H1 (cell line): ENCODE measurements around the gene SOST. TPM values are rescaled to one million over a fixed set of nuclear protein-coding genes. Genes with fewer than 3 reads are reported as not detected.

Source experiments
- BCL11A ChIP-seq, 2 experiments: IDR thresholded peaks; one replicate each; pipeline ENCODE4 v1.6.1; 2011; ENCODE audit warnings: low read depth in 2 of 2, low read length in 2 of 2, mild to moderate bottlenecking in 2 of 2
- CBX8 ChIP-seq: fragments of 300-800, 300-1000 bp; sonication (generic); IDR thresholded peaks from 2 replicates; pipeline ENCODE4 v1.7.1; 2016; ENCODE audit warnings: low read depth, low read length, borderline replicate concordance
- CEBPB ChIP-seq: IDR thresholded peaks from 2 replicates; pipeline ENCODE4 v1.6.1; 2012; ENCODE audit warnings: low read depth, low read length
- CHD2 ChIP-seq: IDR thresholded peaks from 2 replicates; pipeline ENCODE4 v1.6.1; 2012; ENCODE audit warnings: low read length, improper control_type of control experiment
- CHD7 ChIP-seq: fragments of 300-600 bp; sonication (generic); IDR thresholded peaks from 2 replicates; pipeline ENCODE4 v1.7.1; 2012; ENCODE audit warnings: low read length, moderate library complexity, mild to moderate bottlenecking, inconsistent platforms; ENCODE audit not compliant: insufficient replicate concordance
- CREB1 ChIP-seq: IDR thresholded peaks from 2 replicates; pipeline ENCODE4 v1.6.1; 2012; ENCODE audit warnings: inconsistent platforms
- HDAC6 ChIP-seq: IDR thresholded peaks from one replicate; pipeline ENCODE4 v1.7.1; 2012; ENCODE audit warnings: low read depth, mild to moderate bottlenecking, inconsistent platforms, low read length, moderate library complexity
- JUND ChIP-seq: IDR thresholded peaks from 2 replicates; pipeline ENCODE4 v1.6.1; 2011; ENCODE audit warnings: mild to moderate bottlenecking, improper control_type of control experiment, low read length
- POLR2AphosphoS5 ChIP-seq: IDR thresholded peaks from 2 replicates; pipeline ENCODE4 v1.6.1; 2011; ENCODE audit warnings: low read depth, low read length
- SP2 ChIP-seq: IDR thresholded peaks from 2 replicates; pipeline ENCODE4 v1.6.1; 2012; ENCODE audit warnings: mild to moderate bottlenecking, low read length, inconsistent platforms
- TEAD4 ChIP-seq: IDR thresholded peaks from 2 replicates; pipeline ENCODE4 v1.6.1; 2012; ENCODE audit warnings: low read depth, low read length, inconsistent platforms, mixed read lengths
- ZNF274 ChIP-seq: IDR thresholded peaks from 2 replicates; pipeline ENCODE4 v1.7.0; 2012; ENCODE audit warnings: low read length, borderline replicate concordance; ENCODE audit errors: extremely low read depth
- polyA plus RNA-seq, 7 experiments: library from polyadenylated mRNA; depleted of rRNA in 3 of 7; stranded (reverse) in 5 of 7; unstranded in 2 of 7; fragments of >200 nt in 5 of 7; fragments of 200-250 nt in 2 of 7; gene quantifications; 1 replicate in 5 of 7; 2 replicates in 1 of 7; 4 replicates in 1 of 7; pipeline versions ENCODE4 v1.2.1 to v1.2.3, GENCODE V29; 2011 to 2013; ENCODE audit warnings: missing spikeins in 2 of 7, mixed read lengths in 2 of 7
- total RNA-seq: library from RNA; stranded (reverse); fragmentation: NEBNext Ultra II Directional; extraction: Animal tissue kit (Norgen Biotek cat#: 25700); gene quantifications from 2 replicates; pipeline ENCODE4 v1.2.1, GENCODE V29; 2021

SOST gene
- total and polyA plus RNA-seq, 2 of the 8 experiments (the other 6 are each of a cell fraction or from before 2014, with no cell fraction given) = 0.08 TPM; not detected in 1

DNA sequence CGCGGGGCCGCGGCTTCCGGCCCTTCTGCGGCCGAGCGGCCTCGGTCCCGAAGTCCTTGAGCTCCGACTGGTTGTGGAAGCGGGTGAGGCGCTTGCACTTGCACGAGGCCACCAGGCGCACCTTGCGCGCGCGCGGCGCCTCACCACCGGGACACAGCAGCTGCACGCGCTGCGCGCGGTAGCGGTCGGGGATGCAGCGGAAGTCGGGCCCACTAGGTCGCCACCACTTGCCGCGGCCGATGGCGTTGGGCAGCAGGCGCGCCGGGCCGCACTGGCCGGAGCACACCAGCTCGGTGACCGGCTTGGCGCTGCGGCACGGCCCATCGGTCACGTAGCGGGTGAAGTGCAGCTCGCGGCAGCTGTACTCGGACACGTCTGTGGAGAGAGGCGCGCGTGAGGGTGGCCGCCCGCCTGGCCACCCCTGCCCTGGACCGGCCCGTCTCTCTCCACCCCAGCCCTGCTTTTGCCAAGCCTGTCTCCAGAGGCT lies 3.2 kb downstream of the SOST start (continued):
- TF ChIP-seq CHD7 = no peak
- TF ChIP-seq CBX8 = no peak
- no peak for TF ChIP-seq CHD2
- no peak for TF ChIP-seq HDAC6
- no peak for TF ChIP-seq CREB1
- no peak for TF ChIP-seq SP2
- TF ChIP-seq POLR2AphosphoS5 = no peak
- TF ChIP-seq CEBPB = no peak
- TF ChIP-seq JUND = no peak
- no peak for TF ChIP-seq ZNF274
- peak; percentile 23; the same call in 1 of the 2 replicates for TF ChIP-seq TEAD4
- no peak for TF ChIP-seq BCL11A (IDR thresholded peaks at IDR 0.05; ENCODE audit: low read depth in 2 of 2, low read length in 2 of 2)
